Esophagus muscularis mucosa (tissue), 4 donors: ENCODE data around the gene EXOSC7. TPM values are rescaled to one million over a fixed set of nuclear protein-coding genes. Genes with fewer than 3 reads are reported as not detected.
"Not testable (repeated sequence)": the region's sequence is repeated elsewhere in the genome, so short reads cannot be mapped to it uniquely, and the experiment has no call there.

ENCODE experiments used
- DNase-seq: peaks from one replicate; pipeline ENCODE4 v3.0.0-alpha.2; 2017; ENCODE audit errors: extremely low spot score
- H3K27ac ChIP-seq, 4 donors: fragments of 200-600 bp; sonication (generic); replicated peaks in 1 of 4; 1 replicate in 3 of 4; 2 replicates in 1 of 4; pipeline ENCODE4 v1.5.1; 2016 to 2019; ENCODE audit warnings: mild to moderate bottlenecking in 1 of 4
- H3K27me3 ChIP-seq, 4 donors: fragments of 200-600 bp; sonication (generic); one replicate each; pipeline versions ENCODE4 v1.5.1 to v1.6.0; 2016 to 2019
- H3K36me3 ChIP-seq, 4 donors: fragments of 200-600 bp; sonication (generic); one replicate each; pipeline ENCODE4 v1.5.1; 2016 to 2019
- H3K4me1 ChIP-seq, 4 donors: fragments of 200-600 bp; sonication (generic); one replicate each; pipeline ENCODE4 v1.5.1; 2016 to 2019
- H3K4me3 ChIP-seq, 4 donors: fragments of 200-600 bp; sonication (generic); 1 replicate in 2 of 4; 2 replicates in 2 of 4; pipeline ENCODE4 v1.5.1; 2016 to 2019; ENCODE audit warnings: mild to moderate bottlenecking in 4 of 4, moderate library complexity in 1 of 4
- H3K9me3 ChIP-seq, 4 donors: fragments of 200-600 bp; sonication (generic); 1 replicate in 3 of 4; 2 replicates in 1 of 4; pipeline ENCODE4 v1.5.1; 2016 to 2019
- CTCF ChIP-seq, 3 experiments: fragments of 200-600 bp in 2 of 3; fragments of 450-650 bp in 1 of 3; sonication (generic) in 2 of 3; IDR thresholded peaks; one replicate each; pipeline ENCODE4 v1.5.1; 2017 to 2019; ENCODE audit warnings: antibody characterized with exemption in 3 of 3, mild to moderate bottlenecking in 2 of 3, moderate library complexity in 1 of 3
- EP300 ChIP-seq: sonication (generic); formaldehyde crosslinking; IDR thresholded peaks from one replicate; pipeline ENCODE4 v1.6.1; 2017; ENCODE audit warnings: antibody characterized with exemption
- POLR2A ChIP-seq: fragments of 450-650 bp; IDR thresholded peaks from one replicate; pipeline ENCODE4 v1.6.1; 2017; ENCODE audit warnings: antibody characterized with exemption, moderate library complexity, mild to moderate bottlenecking, low read depth
- POLR2AphosphoS5 ChIP-seq, 2 donors: sonication (generic); formaldehyde crosslinking; IDR thresholded peaks; one replicate each; pipeline ENCODE4 v1.6.1; 2017; ENCODE audit warnings: antibody characterized with exemption in 2 of 2
- WGBS: methylation state at CpG from one replicate; pipeline ENCODE4 v1.1.5; 2018; 5-methylcytosine and 5-hydroxymethylcytosine counted together
- intact Hi-C: fragments of 100-400 bp; cut with DNase I; formaldehyde crosslinking; loops from one replicate; pipeline ENCODE4 v1.15.1; 2023
- total RNA-seq, 4 donors: library from RNA; depleted of rRNA; stranded (reverse); fragments of >200 nt; gene quantifications; one replicate each; pipeline versions ENCODE4 v1.1.0 to v1.2.1, GENCODE V29; 2016

The EXOSC7 gene
- total RNA-seq, 4 donors from 2014 or later: 20.8 to 35.1 (median 29.2) TPM

- no peak overlapping the region for H3K4me3 ChIP-seq
- DNase-seq: no peak
- no peaks in the 10 kb centered on the region for H3K27me3 ChIP-seq
- 100% methylated on average over 1 of the region's 1 CpG for WGBS
- H3K9me3 ChIP-seq: no peaks in the 10 kb centered on the region
- no peak overlapping the region for H3K27ac ChIP-seq
- TF ChIP-seq CTCF (IDR thresholded peaks at IDR 0.05) (no peak), POLR2AphosphoS5 (IDR thresholded peaks at IDR 0.05) (no peak), POLR2A (no peak), EP300 (no peak)
- peaks cover 0 to 7% (median 3%) of the 10 kb centered on the region in 4 donors for H3K36me3 ChIP-seq
- H3K4me1 ChIP-seq: peaks cover 23 to 60% (median 35%) of the 10 kb centered on the region in 4 donors
- intact Hi-C loops: no loop called here
Measured at GRCh38 chr3:44981220-44981619, 5.2 kb downstream of the EXOSC7 start.

GRCh38 chr3:44981751-44982150 is 5.7 kb downstream of the EXOSC7 start:
- Histone ChIP-seq H3K9me3 (no peaks in the 10 kb centered on the region), H3K27ac (no peak overlapping the region), H3K27me3 (no peaks in the 10 kb centered on the region), H3K4me3 (no peak overlapping the region), H3K36me3 (peaks cover 0 to 9% (median 4%) of the 10 kb centered on the region in 4 donors), H3K4me1 (peaks cover 20 to 57% (median 33%) of the 10 kb centered on the region in 4 donors)
- intact Hi-C loops: no loop called here
- 86% methylated on average over 4 of the region's 4 CpGs for WGBS
- DNase-seq: no peak
- no peak for TF ChIP-seq POLR2AphosphoS5 (IDR thresholded peaks at IDR 0.05)
- no peak for TF ChIP-seq POLR2A
- no peak for TF ChIP-seq EP300
- TF ChIP-seq CTCF (IDR thresholded peaks at IDR 0.05): no peak

- no peak for TF ChIP-seq EP300
- no peak for TF ChIP-seq POLR2AphosphoS5 (IDR thresholded peaks at IDR 0.05)
- TF ChIP-seq POLR2A: no peak
- TF ChIP-seq CTCF (IDR thresholded peaks at IDR 0.05): no peak
- no peak for DNase-seq
- H3K4me3 ChIP-seq: no peak overlapping the region
- H3K4me1 ChIP-seq: peaks cover 10 to 46% (median 26%) of the 10 kb centered on the region in 4 donors
- no peaks in the 10 kb centered on the region for H3K27me3 ChIP-seq
- H3K9me3 ChIP-seq: no peaks in the 10 kb centered on the region
- WGBS: 84% methylated on average over 3 of the region's 3 CpGs
- intact Hi-C loops: no loop called here
- H3K27ac ChIP-seq: no peak overlapping the region
- H3K36me3 ChIP-seq: peaks cover 0 to 9% (median 4%) of the 10 kb centered on the region in 4 donors
Measured at GRCh38 chr3:44982817-44983216, 6.8 kb downstream of the EXOSC7 start.

- TF ChIP-seq POLR2AphosphoS5 (IDR thresholded peaks at IDR 0.05): no peak
- no peak for TF ChIP-seq CTCF (IDR thresholded peaks at IDR 0.05)
- TF ChIP-seq EP300: no peak
- TF ChIP-seq POLR2A: no peak
- Histone ChIP-seq H3K9me3 (no peaks in the 10 kb centered on the region), H3K4me3 (no peak overlapping the region), H3K27me3 (no peaks in the 10 kb centered on the region), H3K27ac (no peak overlapping the region), H3K4me1 (peaks cover 3 to 39% (median 22%) of the 10 kb centered on the region in 4 donors), H3K36me3 (peaks cover 0 to 9% (median 4%) of the 10 kb centered on the region in 4 donors)
- DNase-seq: no peak
- intact Hi-C loops: no loop called here
- WGBS: 82% methylated on average over 1 of the region's 1 CpG
Measured at GRCh38 chr3:44983484-44983941, 7.5 kb downstream of the EXOSC7 start.

GRCh38 chr3:44984335-44984734 is 8.3 kb downstream of the EXOSC7 start:
- H3K4me1 ChIP-seq: peaks cover 0 to 34% (median 18%) of the 10 kb centered on the region in 4 donors
- 91% methylated on average over 2 of the region's 2 CpGs for WGBS
- no peak for DNase-seq
- H3K27ac ChIP-seq: no peak overlapping the region
- TF ChIP-seq POLR2AphosphoS5 (IDR thresholded peaks at IDR 0.05) (no peak), CTCF (IDR thresholded peaks at IDR 0.05) (no peak), EP300 (no peak), POLR2A (no peak)
- H3K36me3 ChIP-seq: peaks cover 0 to 11% (median 4%) of the 10 kb centered on the region in 4 donors
- H3K9me3 ChIP-seq: no peaks in the 10 kb centered on the region
- H3K27me3 ChIP-seq: no peaks in the 10 kb centered on the region
- no peak overlapping the region for H3K4me3 ChIP-seq
- intact Hi-C loops: no loop called here

GRCh38 chr3:44986330-44986729 is 10.3 kb downstream of the EXOSC7 start:
- H3K4me1 ChIP-seq: peaks cover 4 to 34% (median 18%) of the 10 kb centered on the region in 4 donors
- WGBS: 100% methylated on average over 10 of the region's 14 CpGs
- intact Hi-C loops: not testable (repeated sequence)

More at GRCh38 chr3:44986330-44986729, 10.3 kb downstream of the EXOSC7 start:
- H3K4me3 ChIP-seq, H3K27ac ChIP-seq, H3K27me3 ChIP-seq, H3K9me3 ChIP-seq, DNase-seq: not testable (repeated sequence)
- peaks cover 0 to 31% (median 16%) of the 10 kb centered on the region in 4 donors for H3K36me3 ChIP-seq
